GM21619 (cell line): ENCODE measurements around the gene USP36.
A peak's percentile ranks its signal among the peaks of the same experiment; 100 is the strongest.
"Not testable (repeated sequence)": the region's sequence is repeated elsewhere in the genome, so short reads cannot be mapped to it uniquely, and the experiment has no call there.

Experiments
- ATAC-seq: cut with Tn5 transposase; IDR thresholded peaks from one replicate; pipeline ENCODE4 v1.9.1; 2021; ENCODE audit not compliant: unreplicated experiment

Gene USP36

DNA sequence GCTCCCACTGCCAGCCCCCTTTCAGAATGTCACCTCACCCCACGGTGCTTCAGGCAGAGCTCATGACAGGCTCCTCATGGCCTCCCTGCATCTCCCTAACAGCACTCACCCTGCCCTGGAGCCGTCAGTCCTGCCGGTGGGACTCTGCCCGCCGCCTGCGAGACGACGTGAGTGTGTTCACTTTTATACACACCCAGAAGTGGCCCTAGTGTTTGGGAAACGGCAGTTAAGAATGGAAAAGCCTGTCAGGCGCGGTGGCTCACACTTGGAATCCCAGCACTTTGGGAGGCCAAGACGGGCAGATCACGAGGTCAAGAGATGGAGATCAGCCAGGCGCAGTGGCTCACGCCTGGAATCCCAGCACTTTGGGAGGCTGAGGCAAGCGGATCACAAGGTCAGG lies 46.2 kb downstream of the USP36 start:
- ATAC-seq = no peak

DNA sequence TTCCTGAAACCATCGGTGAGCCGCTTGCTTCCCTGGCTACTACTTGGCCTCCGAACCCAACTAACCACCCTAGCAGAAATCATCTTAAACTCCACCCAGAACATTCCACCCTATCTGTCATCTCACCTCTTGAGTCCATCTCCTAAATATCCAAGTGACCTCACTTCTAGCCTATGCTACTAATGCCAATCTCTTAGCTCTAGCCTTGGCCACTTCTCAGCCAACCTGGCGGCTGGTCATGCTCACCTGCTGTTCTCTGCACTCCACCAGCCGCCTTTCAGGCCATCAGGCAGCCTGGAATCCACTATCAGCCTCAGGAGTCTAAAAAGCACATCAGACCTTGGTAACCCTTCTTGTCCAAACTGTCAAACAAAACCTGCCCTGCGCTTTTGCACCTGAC lies 46.6 kb downstream of the USP36 start:
- ATAC-seq = no peak

GRCh38 chr17:78793415-78793814 lies 47.2 kb downstream of the USP36 start:
- ATAC-seq = no peak

DNA sequence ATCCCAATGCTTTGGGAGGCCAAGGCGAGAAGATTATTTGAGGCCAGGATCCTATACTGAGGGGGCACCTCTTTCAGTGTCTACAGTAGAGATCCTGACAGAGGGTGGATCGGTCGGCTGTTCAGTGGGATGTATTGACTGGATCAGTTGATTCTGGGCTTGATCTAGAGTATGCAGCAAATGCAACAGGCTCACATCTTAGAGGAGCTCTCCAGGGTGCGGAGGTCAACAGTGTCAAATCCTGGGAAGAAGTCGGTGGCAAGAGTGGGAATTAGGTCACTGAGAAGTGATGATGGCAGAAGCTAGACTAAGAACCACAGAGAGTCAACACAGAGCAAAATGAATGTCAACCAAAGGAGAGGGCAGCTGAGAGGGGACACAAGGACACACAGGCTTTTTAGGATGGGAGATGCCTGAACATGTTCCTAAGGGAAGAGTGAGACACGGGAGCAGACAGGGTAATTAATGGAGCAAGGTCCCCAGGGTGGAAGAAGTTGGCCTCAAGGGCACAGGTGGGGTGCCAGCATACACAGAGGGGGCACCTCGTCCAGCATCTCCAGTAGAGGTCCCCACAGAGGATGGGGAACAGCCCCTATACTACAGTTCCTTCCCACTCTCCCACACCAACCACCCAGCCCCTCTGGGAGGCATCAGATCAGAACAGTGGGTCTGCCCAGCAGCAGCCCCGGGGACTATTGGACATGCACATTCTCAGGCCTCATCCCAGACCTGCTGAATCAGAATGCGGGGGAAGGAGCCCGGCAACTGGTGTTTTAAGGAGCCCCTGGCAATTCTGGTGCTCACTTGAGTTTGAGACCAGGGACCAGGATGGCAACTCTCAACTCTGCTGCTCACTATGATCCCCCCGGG lies 48.5 kb downstream of the USP36 start:
- no peak for ATAC-seq

- ATAC-seq = no peak
Observed at GRCh38 chr17:78790552-78790951, 50.1 kb downstream of the USP36 start.

GRCh38 chr17:78789663-78790181 lies 50.9 kb downstream of the USP36 start:
- ATAC-seq = no peak

DNA sequence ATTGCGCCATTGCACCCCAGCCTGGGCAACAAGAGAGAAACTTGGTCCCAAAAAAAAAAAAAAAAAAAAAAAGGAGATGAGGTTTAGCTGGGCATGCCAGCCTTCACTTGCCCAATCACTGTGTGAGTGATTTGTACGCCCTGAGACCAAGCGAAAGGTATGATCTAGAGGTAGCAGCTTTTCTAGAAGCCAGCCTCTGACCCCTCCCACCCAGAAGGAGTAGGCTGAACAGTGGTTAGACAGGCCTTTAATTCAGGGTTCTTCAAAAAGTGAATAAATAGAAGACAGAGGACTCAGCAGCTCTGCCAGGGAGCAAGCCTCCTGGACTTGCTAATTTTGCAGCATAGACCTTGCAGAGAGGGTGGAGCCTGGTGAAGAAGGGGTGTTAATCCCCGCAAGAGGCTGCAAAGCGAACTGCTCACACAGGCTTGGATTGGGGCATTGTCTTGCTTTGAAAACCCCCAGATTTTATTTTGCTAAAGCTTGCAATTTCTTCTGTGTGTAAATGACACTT lies 51.4 kb downstream of the USP36 start:
- ATAC-seq = no peak

DNA sequence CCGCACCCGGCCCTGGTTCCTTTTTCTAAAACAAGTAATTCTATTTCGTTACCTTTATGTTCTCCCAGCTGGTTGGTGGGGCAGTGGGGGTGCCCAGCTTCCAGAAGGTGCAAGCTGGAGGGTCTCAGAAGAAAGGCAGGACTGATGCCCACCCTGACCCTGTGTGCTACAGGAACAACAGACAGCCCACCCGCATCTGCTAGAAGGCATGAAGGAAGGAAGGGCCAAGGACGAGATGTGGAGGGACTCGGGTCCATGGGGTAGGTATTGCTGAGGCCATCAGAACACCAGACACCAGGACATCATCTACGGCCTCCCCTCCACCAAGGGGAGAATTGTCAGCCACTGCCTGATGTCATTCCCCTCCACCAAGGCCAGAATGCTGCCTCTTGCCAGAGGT lies 52.2 kb downstream of the USP36 start:
- no peak for ATAC-seq

DNA sequence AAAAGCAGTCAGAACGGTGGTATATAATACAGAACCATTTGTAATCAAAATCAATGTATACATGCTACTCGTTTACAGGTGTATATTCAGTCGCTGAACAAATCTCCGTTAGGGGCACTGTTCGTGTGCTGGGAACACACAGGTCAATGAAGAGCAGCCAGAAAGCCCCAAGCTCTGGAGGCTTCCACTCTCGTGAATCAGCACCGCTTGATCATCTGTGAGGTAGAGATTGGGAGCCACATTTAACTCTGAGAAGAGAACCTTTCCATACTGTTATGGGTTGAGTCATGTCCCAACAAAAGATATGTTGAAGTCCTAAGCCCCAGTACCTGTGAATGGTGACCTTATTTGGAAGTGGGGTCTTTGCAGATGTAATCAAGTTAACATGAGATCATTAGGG lies 53.2 kb downstream of the USP36 start:
- no peak for ATAC-seq

DNA sequence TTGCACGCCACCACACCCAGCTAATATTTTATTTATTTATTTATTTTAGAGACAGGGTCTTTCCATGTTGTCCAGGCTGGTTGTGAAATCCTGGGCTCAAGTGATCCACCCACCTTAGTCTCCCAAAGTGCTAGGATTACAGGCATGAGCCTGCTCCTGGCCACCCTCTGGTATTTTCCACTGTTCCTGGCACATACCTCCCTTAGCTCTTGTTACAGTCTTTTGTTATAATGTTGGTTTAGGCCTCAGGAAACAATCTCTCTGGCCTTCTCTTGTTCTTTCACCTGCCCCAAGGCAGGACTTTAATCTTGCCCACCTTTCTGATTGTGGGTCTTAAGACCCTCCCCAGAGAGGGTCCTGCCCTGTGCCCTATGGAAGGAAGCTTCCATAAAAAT lies 55.0 kb downstream of the USP36 start:
- no peak for ATAC-seq

DNA sequence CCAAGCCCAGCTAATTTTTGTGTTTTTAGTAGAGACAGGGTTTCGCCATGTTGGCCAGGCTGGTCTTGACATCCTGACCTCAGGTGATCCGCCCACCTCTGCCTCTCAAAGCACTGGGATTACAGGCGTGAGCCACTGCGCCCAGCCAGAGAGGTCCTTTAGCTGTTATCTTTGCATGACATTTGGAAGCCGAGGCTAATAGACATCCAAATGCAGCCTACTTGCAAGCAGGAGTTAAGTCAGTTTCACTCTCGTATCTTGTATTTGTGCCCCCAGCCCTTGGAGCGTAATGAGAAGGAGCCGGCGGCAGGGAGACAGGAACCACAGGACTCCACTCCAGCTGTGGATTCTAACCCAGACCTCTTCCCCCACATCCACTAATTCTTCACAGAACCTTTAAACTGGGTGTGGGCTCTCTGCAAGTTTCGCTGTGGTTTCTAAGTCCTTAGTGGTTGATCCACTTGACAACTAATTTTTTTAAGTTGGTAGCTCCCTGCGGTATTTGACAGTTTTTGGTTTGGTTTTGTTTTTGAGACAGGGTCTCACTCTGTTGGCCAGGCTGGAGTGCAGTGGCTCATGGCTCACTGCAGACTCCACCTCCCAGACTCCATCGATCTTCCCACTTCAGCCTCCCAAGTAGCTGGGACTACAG lies 55.5 kb downstream of the USP36 start:
- no peak for ATAC-seq

GRCh38 chr17:78784352-78784751 lies 56.3 kb downstream of the USP36 start:
- ATAC-seq = no peak

- ATAC-seq = no peak
Observed at GRCh38 chr17:78783711-78784324, 56.8 kb downstream of the USP36 start.

GRCh38 chr17:78781893-78782304 lies 58.7 kb downstream of the USP36 start, which contains the start of gene CYTH1:
CYTH1 (minus strand) TSS chr17:78782273; CDS start chr17:78782223, 50 bp downstream.
- peak; percentile 26 for ATAC-seq

DNA sequence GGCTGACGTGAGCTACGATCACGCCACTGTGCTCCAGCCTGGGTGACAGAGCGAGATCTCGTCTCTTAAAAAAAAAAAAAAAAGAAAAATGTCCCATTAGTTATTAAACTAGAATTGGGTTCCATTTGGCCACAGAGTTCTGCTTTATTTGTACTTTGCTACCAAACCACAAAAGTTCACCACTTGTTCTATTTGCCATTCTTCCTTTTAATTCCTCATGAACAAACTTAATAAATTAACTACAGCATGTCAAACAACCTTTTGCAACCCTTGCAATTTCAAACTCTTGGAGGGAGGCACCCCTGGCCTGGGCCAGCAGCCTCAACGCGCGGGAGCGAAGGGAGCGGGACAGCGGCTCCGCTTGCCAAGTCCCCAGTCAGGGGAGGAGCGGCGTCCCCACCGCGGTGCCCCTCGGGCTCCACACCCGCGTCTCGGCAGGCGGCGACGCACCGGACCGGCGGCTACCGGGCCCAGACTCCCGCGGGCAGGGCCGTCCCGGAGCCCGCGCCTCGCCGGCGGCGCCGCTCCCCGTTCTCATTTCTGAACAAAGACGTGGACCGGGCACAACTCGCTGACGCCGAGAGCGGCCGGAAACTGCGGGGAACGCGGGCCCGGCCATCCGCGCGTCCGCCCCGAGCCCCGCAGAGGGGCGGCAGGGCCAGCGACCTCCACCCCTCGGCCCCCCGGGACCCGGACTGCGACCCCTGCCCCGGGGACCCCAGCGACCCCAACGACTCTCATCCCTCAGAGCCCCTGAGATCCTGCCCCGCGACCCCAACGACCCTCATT lies 59.3 kb downstream of the USP36 start:
- ATAC-seq = peak; percentile 18

- ATAC-seq = no peak
Observed at GRCh38 chr17:78780335-78780734, 60.3 kb downstream of the USP36 start.

GRCh38 chr17:78779850-78780249 lies 60.8 kb downstream of the USP36 start:
- no peak for ATAC-seq

DNA sequence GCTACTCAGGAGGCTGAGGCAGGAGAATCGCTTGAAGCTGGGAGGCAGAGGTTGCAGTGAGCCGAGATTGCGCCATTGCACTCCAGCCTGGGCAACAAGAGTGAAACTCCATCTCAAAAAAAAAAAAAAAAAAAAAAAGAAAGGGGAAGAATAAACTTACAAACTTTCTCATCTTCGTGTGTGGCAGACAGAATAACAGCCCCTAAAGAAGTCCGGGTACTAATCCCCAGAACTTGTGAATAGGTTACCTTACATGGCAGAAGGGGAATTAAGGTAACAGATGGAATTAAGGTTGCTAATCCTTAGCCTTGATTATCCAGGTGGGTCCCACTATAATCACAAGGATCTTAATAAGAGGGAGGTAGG lies 61.3 kb downstream of the USP36 start:
- not testable (repeated sequence) for ATAC-seq

- no peak for ATAC-seq
Observed at GRCh38 chr17:78777881-78778280, 62.7 kb downstream of the USP36 start.

- peak; percentile 40 for ATAC-seq
Observed at GRCh38 chr17:78774956-78775571, 65.5 kb downstream of the USP36 start.
